ENCODE data around the gene OR12D3.
"Not testable (repeated sequence)": the region's sequence is repeated elsewhere in the genome, so short reads cannot be mapped to it uniquely, and the experiment has no call there.

Gene OR12D3

DNA sequence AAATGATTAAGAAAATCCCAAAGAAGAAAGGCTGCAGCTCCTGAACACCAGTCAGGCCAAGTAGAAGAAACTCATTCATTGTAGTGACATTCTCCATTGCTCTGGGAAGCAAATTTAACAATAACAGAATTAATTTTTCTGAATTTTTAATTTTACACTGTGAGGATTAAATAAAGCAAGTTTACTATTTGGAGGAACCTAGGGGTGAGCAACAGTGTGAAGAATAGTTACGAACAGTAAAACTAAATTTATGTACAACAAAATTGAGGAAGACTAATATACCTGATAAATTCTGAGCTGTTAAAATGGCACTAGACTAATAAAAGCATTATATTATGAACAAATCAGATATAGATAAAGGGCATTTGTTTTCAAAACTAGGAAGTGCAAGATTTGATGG lies at the start of gene OR12D3:
TSS of gene OR12D3 (minus strand) at position 101 of the 400 bp plus-strand sequence. CDS start at position 97, 4 bp downstream.
- Mint-ChIP-seq H3K36me3 (ENCODE audit: low read depth) (no peaks in the 10 kb centered on the region), H3K27me3 (peaks cover 35% of the 10 kb centered on the region), H3K4me1 (ENCODE audit: low read depth) (no peaks in the 10 kb centered on the region), H3K9me3 (no peaks in the 10 kb centered on the region), H3K4me3 (no peak within 1 kb of the TSS), H3K27ac (no peak within 1 kb of the TSS)

DNA sequence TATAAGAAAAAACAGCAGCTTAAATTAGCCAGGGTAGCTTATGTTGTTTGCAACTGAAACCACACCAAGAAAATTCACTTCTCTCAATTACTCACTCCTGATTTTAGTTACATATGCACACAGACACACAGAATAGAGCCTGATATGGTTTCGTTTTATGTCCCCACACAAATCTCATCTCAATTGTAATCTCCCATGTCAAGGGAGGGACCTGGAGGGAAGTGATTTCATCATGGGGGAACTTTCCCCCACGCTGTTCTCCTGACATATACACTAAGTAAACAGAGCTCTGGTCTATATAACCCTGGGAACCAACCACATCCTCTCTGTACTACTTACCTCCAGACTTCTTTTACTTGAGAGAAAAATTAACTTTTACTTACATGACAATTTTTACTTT lies 49.5 kb upstream of the OR12D3 start:
- H3K27ac Mint-ChIP-seq = no peak overlapping the region
- H3K9me3 Mint-ChIP-seq = peaks cover 4% of the 10 kb centered on the region
- H3K4me1 Mint-ChIP-seq (ENCODE audit: low read depth) = no peaks in the 10 kb centered on the region
- no peaks in the 10 kb centered on the region for H3K36me3 Mint-ChIP-seq (ENCODE audit: low read depth)
- peaks cover 65% of the 10 kb centered on the region for H3K27me3 Mint-ChIP-seq
- no peak overlapping the region for H3K4me3 Mint-ChIP-seq

GRCh38 chr6:29424168-29424567 lies 49.1 kb upstream of the OR12D3 start:
- Mint-ChIP-seq H3K36me3 (ENCODE audit: low read depth) (no peaks in the 10 kb centered on the region), H3K4me1 (ENCODE audit: low read depth) (no peaks in the 10 kb centered on the region), H3K4me3 (no peak overlapping the region), H3K9me3 (peaks cover 4% of the 10 kb centered on the region), H3K27me3 (peaks cover 62% of the 10 kb centered on the region), H3K27ac (no peak overlapping the region)

GRCh38 chr6:29419516-29419915 lies 44.4 kb upstream of the OR12D3 start:
- Mint-ChIP-seq H3K27me3 (peaks cover 48% of the 10 kb centered on the region), H3K36me3 (ENCODE audit: low read depth) (no peaks in the 10 kb centered on the region), H3K9me3 (peaks cover 4% of the 10 kb centered on the region), H3K27ac (no peak overlapping the region), H3K4me1 (ENCODE audit: low read depth) (no peaks in the 10 kb centered on the region), H3K4me3 (no peak overlapping the region)

- H3K4me1 Mint-ChIP-seq (ENCODE audit: low read depth) = no peaks in the 10 kb centered on the region
- H3K4me3 Mint-ChIP-seq = no peak within 1 kb of the TSS
- no peaks in the 10 kb centered on the region for H3K36me3 Mint-ChIP-seq (ENCODE audit: low read depth)
- H3K27ac Mint-ChIP-seq = no peak within 1 kb of the TSS
- H3K9me3 Mint-ChIP-seq = peaks cover 17% of the 10 kb centered on the region
- peaks cover 36% of the 10 kb centered on the region for H3K27me3 Mint-ChIP-seq
These were observed 39.5 kb upstream of the OR12D3 start, which contains the start of gene OR12D1 for GRCh38 chr6:29414588-29414987. TSS of gene OR12D1 (plus strand) at chr6:29414928.

- Mint-ChIP-seq H3K9me3 (no peaks in the 10 kb centered on the region), H3K36me3 (ENCODE audit: low read depth) (no peaks in the 10 kb centered on the region), H3K27ac (no peak overlapping the region), H3K4me3 (no peak overlapping the region), H3K27me3 (peaks cover 60% of the 10 kb centered on the region), H3K4me1 (ENCODE audit: low read depth) (no peaks in the 10 kb centered on the region)
These were observed 28.7 kb upstream of the OR12D3 start for GRCh38 chr6:29403801-29404200.

DNA sequence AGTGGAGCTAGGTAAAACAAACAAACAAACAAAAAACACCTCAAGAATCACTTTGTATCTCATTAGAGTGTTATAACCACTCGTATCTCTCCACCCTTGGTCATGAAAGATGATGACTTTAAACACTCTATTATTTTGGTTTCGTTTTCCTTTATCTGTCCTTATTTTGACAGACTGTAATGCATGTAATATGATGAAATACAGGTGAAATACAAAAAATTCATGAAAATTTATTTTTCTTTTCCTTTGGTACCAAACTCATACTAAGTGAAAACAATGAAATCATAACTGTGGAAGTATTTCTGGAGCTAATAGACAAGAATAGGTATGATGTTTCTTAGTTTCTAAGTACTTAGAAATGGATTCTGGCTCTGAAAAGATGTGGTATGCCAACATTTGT lies 24.4 kb upstream of the OR12D3 start:
- H3K4me1 Mint-ChIP-seq (ENCODE audit: low read depth) = no peaks in the 10 kb centered on the region
- H3K27me3 Mint-ChIP-seq = peaks cover 56% of the 10 kb centered on the region
- H3K27ac Mint-ChIP-seq = no peak overlapping the region
- no peak overlapping the region for H3K4me3 Mint-ChIP-seq
- H3K36me3 Mint-ChIP-seq (ENCODE audit: low read depth) = no peaks in the 10 kb centered on the region
- H3K9me3 Mint-ChIP-seq = no peaks in the 10 kb centered on the region

GRCh38 chr6:29395331-29395730 lies 20.2 kb upstream of the OR12D3 start, which contains the start of gene OR12D2:
TSS of gene OR12D2 (plus strand) at chr6:29395631. CDS start at chr6:29396700, 1,069 bp downstream.
- H3K4me1 Mint-ChIP-seq (ENCODE audit: low read depth) = no peaks in the 10 kb centered on the region
- H3K4me3 Mint-ChIP-seq = no peak within 1 kb of the TSS
- H3K9me3 Mint-ChIP-seq = no peaks in the 10 kb centered on the region
- no peak within 1 kb of the TSS for H3K27ac Mint-ChIP-seq
- peaks cover 55% of the 10 kb centered on the region for H3K27me3 Mint-ChIP-seq
- H3K36me3 Mint-ChIP-seq (ENCODE audit: low read depth) = no peaks in the 10 kb centered on the region

DNA sequence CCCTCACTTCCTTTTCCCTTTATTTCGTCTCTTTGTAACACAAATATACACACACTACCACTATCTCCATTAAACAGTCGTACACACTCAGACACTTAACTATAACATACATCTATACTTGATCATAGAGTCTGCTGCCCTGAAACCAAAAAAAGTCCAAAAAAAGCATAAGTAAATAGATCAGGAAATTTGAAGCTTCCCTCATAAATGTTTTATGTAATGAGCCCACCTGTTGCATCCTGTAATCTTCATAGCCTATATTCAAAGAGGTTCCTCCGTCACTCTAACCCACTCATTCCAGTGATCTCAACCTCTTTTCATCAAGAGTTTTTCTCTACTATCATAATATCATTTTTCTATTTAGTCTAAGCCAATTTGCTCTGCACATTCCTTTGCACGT lies 13.4 kb upstream of the OR12D3 start:
- Mint-ChIP-seq H3K27me3 (peaks cover 42% of the 10 kb centered on the region), H3K27ac (no peak overlapping the region), H3K4me1 (ENCODE audit: low read depth) (no peaks in the 10 kb centered on the region), H3K36me3 (ENCODE audit: low read depth) (no peaks in the 10 kb centered on the region), H3K9me3 (no peaks in the 10 kb centered on the region), H3K4me3 (no peak overlapping the region)

DNA sequence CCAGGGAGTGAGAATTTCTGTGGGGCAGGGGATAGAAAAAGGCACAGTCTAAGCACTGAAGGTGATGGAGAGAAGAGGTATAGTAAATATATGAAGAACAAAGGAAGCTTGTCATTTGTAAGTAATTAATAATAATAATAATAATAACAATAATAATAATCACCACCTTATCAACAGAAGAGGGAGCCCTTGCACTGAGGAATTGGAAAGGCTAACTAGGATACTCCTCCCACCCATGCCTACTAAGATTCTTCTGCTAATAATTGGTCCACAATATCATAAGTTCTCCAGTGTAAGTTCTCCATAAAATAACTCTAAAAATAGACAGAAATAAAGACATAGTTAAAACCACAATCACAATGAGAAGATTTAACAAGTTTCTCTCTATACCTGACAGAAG lies 912 bp upstream of the OR12D3 start:
- H3K9me3 Mint-ChIP-seq = no peaks in the 10 kb centered on the region
- no peak overlapping the region for H3K4me3 Mint-ChIP-seq
- H3K4me1 Mint-ChIP-seq (ENCODE audit: low read depth) = no peaks in the 10 kb centered on the region
- H3K27me3 Mint-ChIP-seq = peaks cover 28% of the 10 kb centered on the region
- H3K36me3 Mint-ChIP-seq (ENCODE audit: low read depth) = no peaks in the 10 kb centered on the region
- H3K27ac Mint-ChIP-seq = no peak overlapping the region

DNA sequence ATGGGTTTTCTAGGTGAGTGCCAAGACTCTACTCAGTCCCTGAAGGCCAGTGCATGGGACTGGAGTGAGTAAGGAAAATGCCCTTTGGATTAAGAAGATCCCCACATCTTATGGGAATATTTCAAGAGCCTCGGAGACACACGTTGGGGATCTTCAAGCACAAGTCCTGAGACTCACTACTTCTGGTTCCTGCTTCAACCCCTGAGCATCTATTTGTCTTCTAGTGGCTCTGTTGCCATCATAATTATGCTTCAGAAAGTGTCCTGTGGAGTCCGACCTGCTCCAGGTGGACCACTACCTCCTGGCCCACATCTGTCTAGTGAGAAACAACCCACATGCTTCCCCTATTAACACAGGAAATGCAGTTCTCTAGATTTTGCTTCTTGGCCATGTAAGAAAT lies 6.3 kb downstream of the OR12D3 start, which contains the start of gene OR5V1:
TSS of gene OR5V1 (minus strand) at position 101 of the 400 bp plus-strand sequence. CDS start 12,670 bp downstream, outside the sequence.
- no peaks in the 10 kb centered on the region for H3K36me3 Mint-ChIP-seq (ENCODE audit: low read depth)
- H3K4me3 Mint-ChIP-seq = no peak within 1 kb of the TSS
- H3K27me3 Mint-ChIP-seq = peaks cover 40% of the 10 kb centered on the region
- H3K4me1 Mint-ChIP-seq (ENCODE audit: low read depth) = no peaks in the 10 kb centered on the region
- H3K9me3 Mint-ChIP-seq = no peaks in the 10 kb centered on the region
- H3K27ac Mint-ChIP-seq = no peak within 1 kb of the TSS

DNA sequence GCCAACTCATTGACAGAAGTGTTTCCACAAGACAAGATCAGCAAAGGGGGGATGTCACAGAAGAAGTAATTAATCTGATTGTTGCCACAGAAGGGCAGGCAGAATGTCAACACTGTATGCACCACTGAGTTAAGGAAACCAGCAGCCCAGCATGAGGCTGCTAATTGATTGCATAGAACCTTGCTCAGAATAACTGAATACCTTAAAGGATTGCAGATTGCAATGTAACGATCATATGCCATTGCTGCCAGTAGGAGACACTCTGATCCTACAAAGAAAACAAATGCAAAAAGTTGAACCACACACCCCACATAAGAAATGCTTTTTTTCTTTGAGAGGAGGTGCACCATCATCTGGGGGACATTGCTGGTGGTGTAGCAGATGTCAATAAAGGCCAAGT lies 19.5 kb downstream of the OR12D3 start:
- Mint-ChIP-seq H3K4me3 (no peak overlapping the region), H3K36me3 (ENCODE audit: low read depth) (no peaks in the 10 kb centered on the region), H3K4me1 (ENCODE audit: low read depth) (no peaks in the 10 kb centered on the region), H3K9me3 (peaks cover 9% of the 10 kb centered on the region), H3K27ac (no peak overlapping the region), H3K27me3 (peaks cover 54% of the 10 kb centered on the region)

GRCh38 chr6:29354980-29355379 lies 20.1 kb downstream of the OR12D3 start:
- peaks cover 53% of the 10 kb centered on the region for H3K27me3 Mint-ChIP-seq
- H3K4me3 Mint-ChIP-seq = no peak overlapping the region
- peaks cover 9% of the 10 kb centered on the region for H3K9me3 Mint-ChIP-seq
- no peaks in the 10 kb centered on the region for H3K4me1 Mint-ChIP-seq (ENCODE audit: low read depth)
- H3K27ac Mint-ChIP-seq = no peak overlapping the region
- H3K36me3 Mint-ChIP-seq (ENCODE audit: low read depth) = no peaks in the 10 kb centered on the region

DNA sequence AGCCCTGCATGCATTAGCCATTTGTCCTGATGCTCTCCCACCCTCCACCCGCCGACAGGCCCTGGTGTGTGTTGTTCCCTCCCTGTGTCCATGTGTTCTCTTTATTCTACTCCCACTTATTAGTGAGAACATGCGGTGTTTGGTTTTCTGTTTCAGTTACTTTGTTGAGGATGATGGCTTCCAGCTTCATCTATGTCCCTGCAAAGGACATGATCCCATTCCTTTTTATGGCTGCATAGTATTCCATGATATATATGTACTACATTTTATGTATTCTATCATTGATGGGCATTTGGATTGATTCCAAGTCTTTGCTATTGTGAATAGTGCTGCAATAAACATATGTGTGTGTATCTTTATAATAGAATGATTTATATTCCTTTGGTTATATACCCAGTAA lies 25.7 kb downstream of the OR12D3 start:
- Mint-ChIP-seq H3K9me3 (peaks cover 12% of the 10 kb centered on the region), H3K27me3 (peaks cover 43% of the 10 kb centered on the region)
- H3K4me3 Mint-ChIP-seq; H3K4me1 Mint-ChIP-seq (ENCODE audit: low read depth); H3K27ac Mint-ChIP-seq; H3K36me3 Mint-ChIP-seq (ENCODE audit: low read depth): not testable (repeated sequence)

- Mint-ChIP-seq H3K4me1 (ENCODE audit: low read depth) (no peaks in the 10 kb centered on the region), H3K36me3 (ENCODE audit: low read depth) (no peaks in the 10 kb centered on the region), H3K27me3 (peaks cover 20% of the 10 kb centered on the region), H3K4me3 (no peak overlapping the region), H3K9me3 (peaks cover 3% of the 10 kb centered on the region), H3K27ac (no peak overlapping the region)
These were observed 29.7 kb downstream of the OR12D3 start for GRCh38 chr6:29345380-29345779.

DNA sequence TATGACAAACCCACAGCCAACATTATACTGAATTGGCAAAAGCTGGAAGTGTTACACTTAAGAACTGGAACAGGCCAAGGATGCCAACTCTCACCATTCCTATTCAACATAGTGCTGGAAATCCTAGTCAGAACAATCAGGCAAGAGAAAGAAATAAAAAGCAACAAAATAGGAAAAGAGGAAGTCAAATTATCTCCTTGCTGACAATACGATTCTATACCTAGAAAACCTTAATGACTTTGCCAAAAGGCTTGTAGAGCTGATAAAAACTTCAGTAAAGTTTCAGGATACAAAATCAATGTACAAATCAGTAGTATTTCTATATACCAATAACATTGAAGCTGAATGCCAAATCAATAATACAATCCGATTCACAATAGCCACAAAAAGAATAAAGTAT lies 38.8 kb downstream of the OR12D3 start:
- Mint-ChIP-seq H3K27ac (no peak overlapping the region), H3K4me3 (no peak overlapping the region), H3K27me3 (peaks cover 37% of the 10 kb centered on the region), H3K9me3 (no peaks in the 10 kb centered on the region), H3K36me3 (ENCODE audit: low read depth) (no peaks in the 10 kb centered on the region), H3K4me1 (ENCODE audit: low read depth) (peaks cover 6% of the 10 kb centered on the region)

All from stimulated activated naive CD8-positive, alpha-beta T cell treated with anti-CD3 and anti-CD28 coated beads, Interleukin-15, Interleukin-2, amounts not matched to agents 100 ng/mL and 50 ng/mL, for 24 hours (primary cell).